T-helper 9 cell (primary cell): ENCODE data around the gene EPOP.
"Not testable (repeated sequence)": the region's sequence is repeated elsewhere in the genome, so short reads cannot be mapped to it uniquely, and the experiment has no call there.

Experiments
- DNase-seq: peaks from one replicate; pipeline ENCODE4 v3.0.0-alpha.2; 2020

Gene EPOP

GRCh38 chr17:38637951-38638350 lies 36.8 kb downstream of the EPOP start:
- no peak for DNase-seq

- no peak for DNase-seq
These were observed 38.7 kb downstream of the EPOP start for GRCh38 chr17:38636054-38636453.

- DNase-seq: no peak
These were observed 42.4 kb downstream of the EPOP start for GRCh38 chr17:38632334-38632733.

GRCh38 chr17:38628441-38628840 lies 46.3 kb downstream of the EPOP start:
- no peak for DNase-seq

- DNase-seq: no peak
These were observed 46.8 kb downstream of the EPOP start for GRCh38 chr17:38627957-38628356.

- not testable (repeated sequence) for DNase-seq
These were observed 48.0 kb downstream of the EPOP start for GRCh38 chr17:38626606-38627226.

GRCh38 chr17:38625482-38625881 lies 49.3 kb downstream of the EPOP start:
- DNase-seq: no peak

GRCh38 chr17:38624782-38625355 lies 49.9 kb downstream of the EPOP start:
- not testable (repeated sequence) for DNase-seq
